ENCODE measurements around the gene DNAJB2. TPM values are rescaled to one million over a fixed set of nuclear protein-coding genes. Genes with fewer than 3 reads are reported as not detected.

The DNAJB2 gene
- total RNA-seq, 1 donor from 2014 or later, result 45.3 TPM

DNA sequence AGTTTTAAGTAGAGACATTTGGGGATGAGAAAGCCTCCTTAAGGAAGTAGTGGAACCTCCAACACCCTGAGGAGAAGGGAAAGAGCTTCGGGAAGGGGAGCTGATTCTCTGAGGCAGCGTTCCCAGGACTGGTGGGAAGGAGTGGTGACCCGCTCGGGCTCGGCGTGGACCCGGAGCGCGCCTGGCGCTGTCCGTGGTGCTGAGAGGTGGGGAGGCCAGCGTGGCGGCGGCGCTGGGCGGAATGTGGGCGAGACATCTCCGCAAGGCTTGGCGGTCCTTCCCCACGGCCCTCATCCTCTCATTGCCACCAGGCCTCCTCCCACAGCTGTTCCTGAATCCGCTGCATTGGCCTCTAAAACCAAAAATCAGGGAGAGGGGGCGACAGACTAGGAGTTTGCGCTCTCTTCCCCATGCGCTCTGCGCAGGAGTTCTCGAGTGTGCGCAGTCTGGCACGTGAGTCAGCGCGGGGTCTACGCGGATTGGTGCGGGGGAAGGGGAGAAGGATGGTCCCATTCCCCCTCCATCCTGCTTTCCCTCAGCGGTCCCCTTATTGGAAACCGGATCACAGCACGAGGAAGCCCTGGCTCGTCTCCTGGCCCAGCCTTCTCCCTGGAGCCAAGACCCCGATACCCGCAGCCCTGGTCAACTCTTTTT is 52.5 kb downstream of the DNAJB2 start:
- no peaks in the 10 kb centered on the region for H3K4me1 Mint-ChIP-seq (ENCODE audit: low read depth)
- H3K4me3 Mint-ChIP-seq, result no peak overlapping the region
- no peaks in the 10 kb centered on the region for H3K9me3 Mint-ChIP-seq
- no peak overlapping the region for H3K27ac Mint-ChIP-seq
- intact Hi-C loops (cut with micrococcal nuclease), result loop anchor here (2.0 kb wide), 1 partner anchor 23 kb away; the partner anchor contains the start of gene PTPRN
- DNase-seq (ENCODE audit: low spot score), result peak; percentile 9
- H3K36me3 Mint-ChIP-seq (ENCODE audit: low read depth), result no peaks in the 10 kb centered on the region
- peaks cover 33% of the 10 kb centered on the region for H3K27me3 Mint-ChIP-seq (ENCODE audit: insufficient read depth)

DNA sequence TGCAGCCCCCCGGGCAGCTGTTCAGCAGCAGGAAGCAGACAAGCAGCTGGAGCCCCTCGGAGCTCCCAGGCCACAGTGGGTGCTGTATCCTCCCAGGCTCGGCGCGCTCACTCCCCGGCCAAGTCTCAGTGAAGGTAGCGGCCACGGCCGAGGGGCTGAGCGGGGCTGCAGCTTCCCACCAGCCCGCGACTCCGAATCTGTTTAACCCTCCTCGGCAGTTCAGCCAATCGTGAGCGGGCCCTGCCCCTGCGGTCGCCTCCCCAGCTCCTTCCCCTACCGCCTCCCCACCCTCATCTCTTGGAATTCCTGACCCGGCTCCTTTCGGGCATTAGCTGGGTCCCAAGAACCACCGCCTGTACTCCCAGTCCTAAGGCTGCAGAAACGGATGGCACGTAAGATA is 53.4 kb downstream of the DNAJB2 start, which contains the start of gene RESP18:
TSS of gene RESP18 (minus strand) at position 203 of the 400 bp plus-strand sequence.
- Mint-ChIP-seq H3K4me1 (ENCODE audit: low read depth) (no peaks in the 10 kb centered on the region), H3K27me3 (ENCODE audit: insufficient read depth) (peaks cover 30% of the 10 kb centered on the region), H3K27ac (no peak within 1 kb of the TSS), H3K9me3 (no peaks in the 10 kb centered on the region), H3K4me3 (no peak within 1 kb of the TSS), H3K36me3 (ENCODE audit: low read depth) (no peaks in the 10 kb centered on the region)
- intact Hi-C loops (cut with micrococcal nuclease), result no loop called here
- no peak for DNase-seq (ENCODE audit: low spot score)

DNA sequence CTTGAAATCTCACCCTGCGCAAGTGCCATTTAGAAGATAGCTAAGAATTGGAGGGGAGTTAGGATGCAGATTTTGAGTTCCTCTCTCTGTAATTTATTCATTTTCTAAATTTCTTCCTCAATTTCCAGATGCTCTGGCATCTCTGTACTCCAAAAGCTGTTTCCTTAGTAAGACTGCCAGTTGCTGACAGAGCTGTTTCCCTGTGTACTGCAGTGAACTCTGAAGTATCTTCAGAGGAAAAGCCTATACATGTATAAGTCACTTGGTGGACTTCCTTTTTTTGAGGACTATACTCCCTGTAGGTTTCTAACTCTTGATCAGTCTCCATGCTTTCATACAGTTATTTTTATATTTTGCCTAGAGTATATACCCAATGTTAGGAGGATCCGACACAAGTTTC is 54.9 kb downstream of the DNAJB2 start:
- peaks cover 30% of the 10 kb centered on the region for H3K27me3 Mint-ChIP-seq (ENCODE audit: insufficient read depth)
- no peaks in the 10 kb centered on the region for H3K36me3 Mint-ChIP-seq (ENCODE audit: low read depth)
- intact Hi-C loops (cut with micrococcal nuclease), result no loop called here
- H3K4me3 Mint-ChIP-seq, result no peak overlapping the region
- no peaks in the 10 kb centered on the region for H3K9me3 Mint-ChIP-seq
- no peak for DNase-seq (ENCODE audit: low spot score)
- H3K27ac Mint-ChIP-seq, result no peak overlapping the region
- no peaks in the 10 kb centered on the region for H3K4me1 Mint-ChIP-seq (ENCODE audit: low read depth)

DNA sequence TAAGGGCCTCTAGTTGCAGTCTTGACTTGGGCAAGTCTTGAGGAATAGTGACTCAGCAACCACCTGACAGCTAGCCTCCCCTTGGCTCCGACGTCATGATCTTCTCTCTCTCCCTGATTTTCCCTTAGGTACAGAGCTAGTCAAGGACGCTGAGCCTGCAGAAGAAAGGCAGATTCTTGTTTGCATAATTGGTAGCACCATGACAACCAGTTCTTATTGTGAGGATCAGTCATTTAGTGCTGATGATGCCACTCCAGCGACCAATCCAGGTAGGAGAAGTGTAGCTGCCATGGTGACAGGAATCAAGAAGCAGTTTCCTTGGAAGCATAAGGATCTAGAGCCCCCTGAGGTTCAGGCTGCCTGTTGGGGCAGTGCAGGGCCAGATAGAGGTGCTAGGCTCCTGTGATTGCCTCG is 56.2 kb downstream of the DNAJB2 start:
- no peak overlapping the region for H3K4me3 Mint-ChIP-seq
- no peaks in the 10 kb centered on the region for H3K9me3 Mint-ChIP-seq
- H3K27me3 Mint-ChIP-seq (ENCODE audit: insufficient read depth), result peaks cover 43% of the 10 kb centered on the region
- no peaks in the 10 kb centered on the region for H3K4me1 Mint-ChIP-seq (ENCODE audit: low read depth)
- no peak overlapping the region for H3K27ac Mint-ChIP-seq
- DNase-seq (ENCODE audit: low spot score), result no peak
- intact Hi-C loops (cut with micrococcal nuclease), result no loop called here
- no peaks in the 10 kb centered on the region for H3K36me3 Mint-ChIP-seq (ENCODE audit: low read depth)

Other genes with a start within 250 kb of the DNAJB2 start
- not detected in 2 replicates for gene CFAP65, start 237.8 kb upstream of the DNAJB2 start, total RNA-seq
- not detected in 2 replicates for gene IHH, start 218.4 kb upstream of the DNAJB2 start, total RNA-seq
- 18.1 and 20.7 TPM in 2 replicates for gene NHEJ1, start 118.6 kb upstream of the DNAJB2 start, total RNA-seq
- gene SLC23A3, start 109.3 kb upstream of the DNAJB2 start, total RNA-seq, result 1.8 and 1.9 TPM in 2 replicates
- 69.8 and 72.2 TPM in 2 replicates for gene CNPPD1, start 102.4 kb upstream of the DNAJB2 start, total RNA-seq
- gene RETREG2, start 101.1 kb upstream of the DNAJB2 start, total RNA-seq, result 58.4 and 61.5 TPM in 2 replicates
- gene ZFAND2B, start 72.6 kb upstream of the DNAJB2 start, total RNA-seq, result 35.0 and 41.3 TPM in 2 replicates
- 31.9 and 32.9 TPM in 2 replicates for gene ABCB6, start 60.4 kb upstream of the DNAJB2 start, total RNA-seq
- gene ATG9A, start 49.7 kb upstream of the DNAJB2 start, total RNA-seq, result 55.3 and 57.0 TPM in 2 replicates
- gene ANKZF1, start 49.6 kb upstream of the DNAJB2 start, total RNA-seq, result 112 and 117 TPM in 2 replicates
- gene GLB1L, start 33.9 kb upstream of the DNAJB2 start, total RNA-seq, result 4.6 and 4.9 TPM in 2 replicates
- 30.1 and 30.6 TPM in 2 replicates for gene STK16, start 33.9 kb upstream of the DNAJB2 start, total RNA-seq
- gene TUBA4B, start 26.1 kb upstream of the DNAJB2 start, total RNA-seq, result not detected in 2 replicates
- 211 and 217 TPM in 2 replicates for gene TUBA4A, start 25.4 kb upstream of the DNAJB2 start, total RNA-seq
- gene PTPRN, start 30.0 kb downstream of the DNAJB2 start, total RNA-seq, result 0.23 TPM in 1 of 2 replicates, not detected in the other
- gene RESP18, start 53.4 kb downstream of the DNAJB2 start, total RNA-seq, result not detected in 2 replicates
- gene DNPEP, start 108.5 kb downstream of the DNAJB2 start, total RNA-seq, result 124 and 128 TPM in 2 replicates
- gene DES, start 139.0 kb downstream of the DNAJB2 start, total RNA-seq, result not detected in 2 replicates
- 0.13 TPM in 1 of 2 replicates, not detected in the other for gene SPEG, start 155.5 kb downstream of the DNAJB2 start, total RNA-seq
- 41.3 and 50.3 TPM in 2 replicates for gene GMPPA, start 219.5 kb downstream of the DNAJB2 start, total RNA-seq
- 0.08 TPM in 1 of 2 replicates, not detected in the other for gene ASIC4, start 235.1 kb downstream of the DNAJB2 start, total RNA-seq

Data from activated T-helper 1 cell treated with anti-CD3 and anti-CD28 coated beads, Interleukin-12 subunit alpha, Interleukin-12 subunit beta, Interleukin-2, Interleukin-4 antibody, amounts not matched to agents 30 ng/mL and 10 ng/mL and 1 ng/mL, durations not matched to agents 14 hours and 24 hours and 36 hours (primary cell).